Thoracic aorta endothelial cell (primary cell): ENCODE data around the gene CCT8. TPM values are rescaled to one million over a fixed set of nuclear protein-coding genes. Genes with fewer than 3 reads are reported as not detected.

ENCODE experiments used
- total RNA-seq: library from RNA; depleted of rRNA; stranded (reverse); fragments of >200 nt; gene quantifications from 2 replicates; pipeline ENCODE4 v1.2.3, GENCODE V29; 2012

The CCT8 gene
- 368 and 416 TPM in 2 replicates for total RNA-seq

DNA sequence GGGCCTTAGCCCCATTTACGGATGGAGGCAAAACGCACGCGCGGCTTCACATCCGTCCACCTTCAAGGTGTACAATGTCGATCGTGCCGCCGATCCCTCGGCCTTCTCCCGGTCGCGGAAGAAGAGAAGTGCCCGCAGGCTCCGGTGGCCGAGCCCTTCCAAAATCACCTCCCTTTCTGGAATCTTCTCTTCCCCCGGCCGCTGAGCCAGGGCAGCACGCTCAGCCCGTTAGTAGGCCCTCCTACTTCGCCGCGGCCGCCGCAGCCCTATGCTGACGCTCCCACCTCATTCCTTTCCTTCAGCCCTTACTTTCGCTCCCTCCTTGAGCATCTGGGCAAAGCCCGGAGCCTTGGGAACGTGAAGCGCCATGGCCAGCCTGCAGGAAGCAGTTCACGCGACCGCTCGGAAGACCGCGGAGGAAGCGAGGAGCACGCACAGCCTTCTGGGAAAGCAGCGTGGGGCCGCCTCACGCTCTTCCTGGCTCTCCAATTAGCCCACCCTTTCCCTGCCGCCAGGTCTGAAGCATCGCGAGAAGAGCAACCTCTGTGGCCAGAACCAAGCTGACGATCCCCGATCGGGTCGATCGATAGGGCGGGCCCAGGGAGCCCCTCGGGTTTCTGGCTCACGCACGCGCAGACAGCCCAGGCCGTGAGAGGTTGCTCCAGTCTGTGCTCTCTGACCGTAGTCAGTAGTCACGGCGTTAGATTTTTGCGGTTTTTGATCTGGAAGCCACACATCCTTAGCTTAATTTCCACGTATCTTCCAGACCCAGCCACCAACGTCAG, at the start of gene CCT8:
TSS of gene CCT8 (minus strand) at position 427 of the 785 bp plus-strand sequence. CDS start at position 369, 58 bp downstream.

DNA sequence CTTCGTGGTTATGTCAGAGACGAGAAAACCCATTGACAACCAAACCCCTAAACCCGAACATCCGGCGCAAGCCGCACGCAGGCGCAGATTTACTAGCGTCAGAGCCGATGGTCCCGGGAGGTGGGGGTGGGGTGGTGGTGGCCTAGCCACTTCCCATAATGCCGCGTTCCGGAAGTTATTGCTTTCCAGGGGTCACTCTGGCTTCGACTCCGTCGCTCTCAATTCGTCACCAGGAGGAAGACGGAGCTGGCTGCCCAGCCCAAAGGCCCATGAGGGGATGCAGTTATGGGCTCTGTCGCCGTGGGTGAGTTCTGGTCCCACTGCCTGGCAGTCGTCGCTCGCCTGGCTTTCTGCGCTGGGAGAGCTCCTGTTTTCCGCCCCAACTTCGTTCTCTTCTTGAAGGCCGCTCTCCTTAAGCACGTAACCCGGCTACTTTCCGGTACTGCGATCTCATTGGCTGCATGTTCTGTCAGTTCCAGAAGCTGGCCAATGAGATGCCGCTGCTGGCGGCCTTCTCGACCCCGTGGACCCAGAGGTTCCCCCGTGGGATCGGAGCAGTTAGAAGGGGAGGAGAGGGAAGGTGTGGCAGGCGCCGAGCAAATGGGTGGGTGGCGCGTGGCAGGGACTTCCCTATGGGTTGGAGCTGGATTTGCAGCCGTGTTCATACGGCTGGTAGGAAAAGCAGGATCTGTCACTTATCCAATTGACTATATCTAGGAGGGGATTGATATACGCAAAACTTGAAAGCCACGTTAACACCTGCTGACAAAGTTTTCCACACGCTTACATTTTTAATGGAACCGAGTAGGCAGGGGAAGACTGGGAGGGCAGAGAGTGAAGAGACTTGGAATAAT, 48.7 kb downstream of the CCT8 start, which contains the start of gene USP16:
TSS of gene USP16 (plus strand) at position 195 of the 854 bp plus-strand sequence. CDS start 3,246 bp downstream, outside the sequence.

Other genes with a start within 250 kb of the CCT8 start
- gene LTN1, start 80.8 kb downstream of the CCT8 start, total RNA-seq: 49.1 and 50.5 TPM in 2 replicates
- 25.3 and 32.8 TPM in 2 replicates for gene RWDD2B, start 54.3 kb downstream of the CCT8 start, total RNA-seq
- gene USP16, start 49.0 kb downstream of the CCT8 start, total RNA-seq: 47.2 and 48.0 TPM in 2 replicates
- gene MAP3K7CL, start 57.0 kb upstream of the CCT8 start, total RNA-seq: 6.8 and 8.1 TPM in 2 replicates
- gene BACH1, start 225.3 kb upstream of the CCT8 start, total RNA-seq: 27.4 and 32.2 TPM in 2 replicates